H9 (cell line): ENCODE results near the gene S100A2. TPM values are rescaled to one million over a fixed set of nuclear protein-coding genes. Genes with fewer than 3 reads are reported as not detected.

Experiments used
- DNase-seq: peaks from one replicate; pipeline ENCODE4 v3.0.0-alpha.2; 2017
- H2AFZ ChIP-seq: one replicate; pipeline ENCODE4 v1.6.1; 2013; ENCODE audit warnings: mild to moderate bottlenecking, low read length, control low read depth, moderate library complexity
- H2AK5ac ChIP-seq: 2 replicates; pipeline ENCODE4 v1.6.1; 2013; ENCODE audit warnings: low read length, control low read depth, mixed read lengths; ENCODE audit not compliant: insufficient read length
- H2BK120ac ChIP-seq: one replicate; pipeline ENCODE4 v1.6.1; 2013; ENCODE audit warnings: low read depth, mild to moderate bottlenecking, low read length, control low read depth, inconsistent platforms; ENCODE audit not compliant: poor library complexity, severe bottlenecking
- H2BK12ac ChIP-seq: 2 replicates; pipeline ENCODE4 v1.6.1; 2013; ENCODE audit warnings: low read length, control low read depth, mixed read lengths, low read depth; ENCODE audit not compliant: insufficient read length
- H2BK15ac ChIP-seq: 2 replicates; pipeline ENCODE4 v1.6.1; 2013; ENCODE audit warnings: low read depth, low read length, control low read depth
- H2BK20ac ChIP-seq: one replicate; pipeline ENCODE4 v1.6.1; 2013; ENCODE audit warnings: low read depth, mild to moderate bottlenecking, low read length, control low read depth, inconsistent platforms; ENCODE audit not compliant: poor library complexity, severe bottlenecking
- H2BK5ac ChIP-seq: 2 replicates; pipeline ENCODE4 v1.6.1; 2013; ENCODE audit warnings: low read length, control low read depth, mixed read lengths; ENCODE audit not compliant: insufficient read length
- H3K14ac ChIP-seq: 2 replicates; pipeline ENCODE4 v1.6.1; 2013; ENCODE audit warnings: low read length, control low read depth; ENCODE audit not compliant: insufficient read depth
- H3K18ac ChIP-seq: 2 replicates; pipeline ENCODE4 v1.6.1; 2013; ENCODE audit warnings: low read depth, mild to moderate bottlenecking, mixed read lengths, low read length, control low read depth; ENCODE audit not compliant: insufficient read length
- H3K23ac ChIP-seq: 2 replicates; pipeline ENCODE4 v1.6.1; 2013; ENCODE audit warnings: low read length, control low read depth, mixed read lengths, low read depth; ENCODE audit not compliant: insufficient read length
- H3K23me2 ChIP-seq: 2 replicates; pipeline ENCODE4 v1.6.1; 2013; ENCODE audit warnings: low read depth, mild to moderate bottlenecking, mixed read lengths, low read length, control low read depth; ENCODE audit not compliant: insufficient read length, poor library complexity, severe bottlenecking
- H3K27ac ChIP-seq: 2 replicates; pipeline ENCODE4 v1.5.1; 2013; ENCODE audit warnings: low read length, control low read depth, mixed read lengths, low read depth; ENCODE audit not compliant: insufficient read length
- H3K27me3 ChIP-seq: 2 replicates; pipeline ENCODE4 v1.6.1; 2013; ENCODE audit warnings: low read length, control low read depth, inconsistent platforms; ENCODE audit not compliant: insufficient read depth
- H3K4ac ChIP-seq: 2 replicates; pipeline ENCODE4 v1.6.1; 2013; ENCODE audit warnings: low read depth, mild to moderate bottlenecking, control low read depth, inconsistent platforms, low read length, moderate library complexity
- H3K4me1 ChIP-seq: 2 replicates; pipeline ENCODE4 v1.6.1; 2013; ENCODE audit warnings: low read length, control low read depth, inconsistent platforms; ENCODE audit not compliant: insufficient read depth
- H3K4me2 ChIP-seq: 2 replicates; pipeline ENCODE4 v1.6.1; 2013; ENCODE audit warnings: low read length, control low read depth, mixed read lengths; ENCODE audit not compliant: insufficient read length, insufficient read depth
- H3K56ac ChIP-seq: 2 replicates; pipeline ENCODE4 v1.6.1; 2013; ENCODE audit warnings: low read depth, mild to moderate bottlenecking, mixed read lengths, low read length, control low read depth; ENCODE audit not compliant: insufficient read length
- H3K79me1 ChIP-seq: 2 replicates; pipeline ENCODE4 v1.6.1; 2013; ENCODE audit warnings: low read depth, mild to moderate bottlenecking, moderate library complexity, low read length, control low read depth, inconsistent platforms; ENCODE audit not compliant: insufficient read depth, poor library complexity, severe bottlenecking
- H3K79me2 ChIP-seq: 2 replicates; pipeline ENCODE4 v1.6.1; 2013; ENCODE audit warnings: low read length, control low read depth, inconsistent platforms; ENCODE audit not compliant: insufficient read depth
- H3K9ac ChIP-seq: 2 replicates; pipeline ENCODE4 v1.6.1; 2013; ENCODE audit warnings: low read length, control low read depth, mixed read lengths; ENCODE audit not compliant: insufficient read length; ENCODE audit errors: extremely low read depth
- H3K9me3 ChIP-seq: one replicate; pipeline ENCODE4 v1.6.1; 2013; ENCODE audit warnings: low read depth, low read length, inconsistent platforms; ENCODE audit not compliant: control insufficient read depth
- H3T11ph ChIP-seq: one replicate; pipeline ENCODE4 v1.6.1; 2013; ENCODE audit warnings: mild to moderate bottlenecking, low read length, control low read depth, inconsistent platforms
- H4K20me1 ChIP-seq: one replicate; pipeline ENCODE4 v1.6.1; 2013; ENCODE audit not compliant: control insufficient read depth, insufficient read length, insufficient read depth
- H4K5ac ChIP-seq: 2 replicates; pipeline ENCODE4 v1.6.1; 2013; ENCODE audit warnings: low read depth, mild to moderate bottlenecking, mixed read lengths, low read length, control low read depth; ENCODE audit not compliant: insufficient read length
- H4K8ac ChIP-seq: replicated peaks from 2 replicates; pipeline ENCODE4 v1.6.1; 2013; ENCODE audit warnings: low read length, control low read depth, mixed read lengths, low read depth; ENCODE audit not compliant: insufficient read length
- H4K91ac ChIP-seq: 2 replicates; pipeline ENCODE4 v1.6.1; 2013; ENCODE audit warnings: low read depth, mild to moderate bottlenecking, moderate library complexity, mixed read lengths, low read length, control low read depth; ENCODE audit not compliant: insufficient read length
- H3K27ac Mint-ChIP-seq, 3 experiments: 2 replicates in 2 of 3; 3 replicates in 1 of 3; pipeline ENCODE4 v1.8.0; 2020 to 2021; ENCODE audit warnings: mixed read lengths in 3 of 3, mild to moderate bottlenecking in 1 of 3, moderate library complexity in 1 of 3
- H3K27me3 Mint-ChIP-seq: 2 replicates; pipeline ENCODE4 v1.8.0; 2021; ENCODE audit warnings: low read depth, mild to moderate bottlenecking, moderate library complexity, mixed read lengths
- H3K36me3 Mint-ChIP-seq, 3 experiments: 2 replicates in 2 of 3; 3 replicates in 1 of 3; pipeline ENCODE4 v1.8.0; 2020 to 2021; ENCODE audit warnings: low read depth in 3 of 3, mixed read lengths in 3 of 3; ENCODE audit not compliant: insufficient read depth in 1 of 3
- H3K4me1 Mint-ChIP-seq, 2 experiments: 2 replicates each; pipeline ENCODE4 v1.8.0; 2020; ENCODE audit warnings: mixed read lengths in 2 of 2
- H3K4me3 Mint-ChIP-seq, 2 experiments: 2 replicates in 1 of 2; 3 replicates in 1 of 2; pipeline ENCODE4 v1.8.0; 2020 to 2021; ENCODE audit warnings: mild to moderate bottlenecking in 2 of 2, mixed read lengths in 2 of 2, moderate library complexity in 1 of 2
- H3K9me3 Mint-ChIP-seq, 2 experiments: 2 replicates in 1 of 2; 3 replicates in 1 of 2; pipeline ENCODE4 v1.8.0; 2020; ENCODE audit warnings: mild to moderate bottlenecking in 2 of 2, mixed read lengths in 2 of 2, moderate library complexity in 1 of 2
- WGBS: extraction: QIAGEN DNeasy Blood & Tissue Kit; methylation state at CpG from one replicate; pipeline ENCODE4 v1.1.7; 2013; ENCODE audit warnings: missing lambda C conversion rate, low lambda C conversion rate, mixed read lengths; ENCODE audit not compliant: insufficient read length; ENCODE audit errors: extremely low coverage; 5-methylcytosine and 5-hydroxymethylcytosine counted together
- total RNA-seq: library from RNA; stranded (reverse); gene quantifications from 2 replicates; pipeline ENCODE4 v1.2.1, GENCODE V29; 2021
- TF ChIP-seq, protein P1 (sequence below): fragments of 200-600 bp; sonication (generic); conservative IDR thresholded peaks from 3 replicates; pipeline ENCODE4 v1.8.0; 2021; ENCODE audit warnings: antibody characterized with exemption, mild to moderate bottlenecking

S100A2 gene
- total RNA-seq, 1 experiment from 2014 or later = 0.57 TPM

DNA sequence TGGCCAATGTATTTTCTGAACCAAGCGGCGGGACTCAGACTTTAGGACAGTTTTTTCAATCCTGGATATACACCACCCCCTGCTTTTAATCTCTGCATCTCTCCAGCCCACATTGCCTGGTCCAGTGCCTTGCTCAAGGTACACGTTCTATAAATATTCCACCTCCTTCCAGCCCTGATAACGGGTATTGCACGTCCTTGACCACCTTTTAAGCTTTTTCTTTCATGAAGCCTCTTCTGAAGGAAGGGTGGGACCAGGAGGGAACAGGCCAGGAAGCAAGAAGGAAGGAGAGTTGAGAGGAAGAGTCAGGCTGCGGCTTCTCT is 43.9 kb upstream of the S100A2 start:
- Histone ChIP-seq H2BK20ac (no peak overlapping the region), H4K20me1 (no peaks in the 10 kb centered on the region), H3K4me2 (no peak overlapping the region), H3K14ac (no peak overlapping the region), H3K9ac (no peak overlapping the region), H2BK12ac (no peak overlapping the region), H4K91ac (no peak overlapping the region), H4K8ac (no peak overlapping the region), H3K79me1 (no peaks in the 10 kb centered on the region), H2BK15ac (no peak overlapping the region), H3K18ac (no peak overlapping the region), H3K4me1 (peaks cover 9% of the 10 kb centered on the region; the same call in 1 of the 2 replicates), H3K56ac (no peak overlapping the region), H3T11ph (no peak overlapping the region), H3K23ac (no peak overlapping the region), H2AK5ac (no peak overlapping the region), H3K4ac (no peak overlapping the region), H3K27ac (no peak overlapping the region), H2AFZ (no peak overlapping the region), H2BK120ac (no peak overlapping the region), H4K5ac (no peak overlapping the region), H3K79me2 (no peaks in the 10 kb centered on the region), H3K9me3 (no peaks in the 10 kb centered on the region), H3K27me3 (no peaks in the 10 kb centered on the region), H3K23me2 (peaks cover 3% of the 10 kb centered on the region), H2BK5ac (no peak overlapping the region)
- Mint-ChIP-seq H3K36me3 (peaks cover 0 to 6% (median 4%) of the 10 kb centered on the region in 3 experiments; a peak in 3 of 7 replicates), H3K9me3 (no peaks in the 10 kb centered on the region), H3K4me3 (peak overlapping the region in 1 of 2 experiments; percentile 60; a peak in 1 of 5 replicates), H3K27ac (peak overlapping the region in 2 of 3 experiments; percentile 38 to 96; a peak in 2 of 7 replicates), H3K4me1 (peaks cover 38 to 55% of the 10 kb centered on the region in 2 experiments), H3K27me3 (peaks cover 2% of the 10 kb centered on the region)
- no CpG with 5 or more reads among the region's 6 CpGs for WGBS
- DNase-seq = no peak
- TF ChIP-seq, protein P1, sequence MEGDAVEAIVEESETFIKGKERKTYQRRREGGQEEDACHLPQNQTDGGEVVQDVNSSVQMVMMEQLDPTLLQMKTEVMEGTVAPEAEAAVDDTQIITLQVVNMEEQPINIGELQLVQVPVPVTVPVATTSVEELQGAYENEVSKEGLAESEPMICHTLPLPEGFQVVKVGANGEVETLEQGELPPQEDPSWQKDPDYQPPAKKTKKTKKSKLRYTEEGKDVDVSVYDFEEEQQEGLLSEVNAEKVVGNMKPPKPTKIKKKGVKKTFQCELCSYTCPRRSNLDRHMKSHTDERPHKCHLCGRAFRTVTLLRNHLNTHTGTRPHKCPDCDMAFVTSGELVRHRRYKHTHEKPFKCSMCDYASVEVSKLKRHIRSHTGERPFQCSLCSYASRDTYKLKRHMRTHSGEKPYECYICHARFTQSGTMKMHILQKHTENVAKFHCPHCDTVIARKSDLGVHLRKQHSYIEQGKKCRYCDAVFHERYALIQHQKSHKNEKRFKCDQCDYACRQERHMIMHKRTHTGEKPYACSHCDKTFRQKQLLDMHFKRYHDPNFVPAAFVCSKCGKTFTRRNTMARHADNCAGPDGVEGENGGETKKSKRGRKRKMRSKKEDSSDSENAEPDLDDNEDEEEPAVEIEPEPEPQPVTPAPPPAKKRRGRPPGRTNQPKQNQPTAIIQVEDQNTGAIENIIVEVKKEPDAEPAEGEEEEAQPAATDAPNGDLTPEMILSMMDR = no peak
